Measurements from ENCODE around the gene ATF3.

- no peak for TF ChIP-seq POLR2A (IDR thresholded peaks at IDR 0.05)
- TF ChIP-seq, protein P1, sequence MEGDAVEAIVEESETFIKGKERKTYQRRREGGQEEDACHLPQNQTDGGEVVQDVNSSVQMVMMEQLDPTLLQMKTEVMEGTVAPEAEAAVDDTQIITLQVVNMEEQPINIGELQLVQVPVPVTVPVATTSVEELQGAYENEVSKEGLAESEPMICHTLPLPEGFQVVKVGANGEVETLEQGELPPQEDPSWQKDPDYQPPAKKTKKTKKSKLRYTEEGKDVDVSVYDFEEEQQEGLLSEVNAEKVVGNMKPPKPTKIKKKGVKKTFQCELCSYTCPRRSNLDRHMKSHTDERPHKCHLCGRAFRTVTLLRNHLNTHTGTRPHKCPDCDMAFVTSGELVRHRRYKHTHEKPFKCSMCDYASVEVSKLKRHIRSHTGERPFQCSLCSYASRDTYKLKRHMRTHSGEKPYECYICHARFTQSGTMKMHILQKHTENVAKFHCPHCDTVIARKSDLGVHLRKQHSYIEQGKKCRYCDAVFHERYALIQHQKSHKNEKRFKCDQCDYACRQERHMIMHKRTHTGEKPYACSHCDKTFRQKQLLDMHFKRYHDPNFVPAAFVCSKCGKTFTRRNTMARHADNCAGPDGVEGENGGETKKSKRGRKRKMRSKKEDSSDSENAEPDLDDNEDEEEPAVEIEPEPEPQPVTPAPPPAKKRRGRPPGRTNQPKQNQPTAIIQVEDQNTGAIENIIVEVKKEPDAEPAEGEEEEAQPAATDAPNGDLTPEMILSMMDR (IDR thresholded peaks at IDR 0.05) = no peak
Measured at GRCh38 chr1:212568978-212569537, 39.5 kb upstream of the ATF3 start.

All from esophagus squamous epithelium (tissue), 4 donors.